ENCODE measurements around the gene USF3.
"Not testable (repeated sequence)": the region's sequence is repeated elsewhere in the genome, so short reads cannot be mapped to it uniquely, and the experiment has no call there.

- not testable (repeated sequence) for TF ChIP-seq EZH2 (IDR thresholded peaks at IDR 0.05); POLR2AphosphoS5 (IDR thresholded peaks at IDR 0.05; ENCODE audit: borderline replicate concordance, low read depth, low read length); FOXP2 (optimal IDR thresholded peaks at IDR 0.05; ENCODE audit: control extremely low read depth, extremely low read length, insufficient read depth)
These were observed 60.4 kb downstream of the USF3 start for GRCh38 chr3:113636034-113636433.

Data from SK-N-MC (cell line).